ENCODE measurements around the gene CD86.
"Not testable (repeated sequence)": the region's sequence is repeated elsewhere in the genome, so short reads cannot be mapped to it uniquely, and the experiment has no call there.

Gene CD86

GRCh38 chr3:122055215-122055614 lies at the start of gene CD86:
Gene CD86, plus strand, starts transcription at chr3:122055362. Its CDS starts 128 bp downstream, at chr3:122055490.
- DNase-seq = peak in 3 of 56 donors; percentile 7 to 8 (median 8)

GRCh38 chr3:122006267-122006666 lies 48.9 kb upstream of the CD86 start:
- no peak for DNase-seq

DNA sequence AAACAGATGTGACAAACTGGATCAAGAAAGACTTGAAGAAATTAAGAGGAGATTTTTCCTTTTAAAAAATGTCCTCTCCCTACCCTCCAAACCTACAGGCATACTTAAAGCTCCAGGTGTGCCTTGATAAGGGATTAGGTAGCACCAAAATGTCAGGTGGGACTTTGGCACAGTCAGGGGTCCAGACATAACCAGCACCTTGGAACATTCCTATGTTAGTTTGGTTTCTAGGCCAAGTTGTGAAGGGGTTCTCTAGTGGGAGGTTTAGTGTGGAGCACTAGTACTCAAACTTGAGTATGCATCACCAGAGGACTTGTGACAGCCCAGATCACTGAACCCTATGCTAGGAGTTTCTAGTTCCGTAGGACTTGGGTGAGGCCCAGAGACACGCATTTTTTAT lies 47.0 kb upstream of the CD86 start:
- no peak for DNase-seq

- DNase-seq = no peak
These were observed 44.7 kb upstream of the CD86 start for GRCh38 chr3:122010506-122010905.

- no peak for DNase-seq
These were observed 43.8 kb upstream of the CD86 start for GRCh38 chr3:122011396-122011795.

DNA sequence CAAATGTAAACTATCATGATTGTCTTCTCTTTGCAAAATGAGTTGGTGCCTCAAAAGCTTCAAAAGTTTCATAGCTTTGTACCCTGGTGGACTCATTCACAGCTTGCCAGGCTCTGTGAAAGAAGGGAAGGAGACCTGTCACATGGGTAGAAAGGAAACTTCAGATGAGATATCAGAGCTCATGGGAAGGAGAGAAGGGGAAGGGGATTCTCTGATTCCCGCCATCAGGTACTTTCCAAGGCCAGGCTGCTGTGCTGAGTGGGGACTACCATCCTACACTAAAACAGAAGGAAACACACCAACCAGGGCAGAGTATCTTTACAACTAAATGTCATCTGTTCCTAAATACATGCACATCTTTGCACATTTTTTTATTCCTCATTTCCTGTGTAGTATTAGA lies 42.3 kb upstream of the CD86 start:
- DNase-seq = no peak

DNA sequence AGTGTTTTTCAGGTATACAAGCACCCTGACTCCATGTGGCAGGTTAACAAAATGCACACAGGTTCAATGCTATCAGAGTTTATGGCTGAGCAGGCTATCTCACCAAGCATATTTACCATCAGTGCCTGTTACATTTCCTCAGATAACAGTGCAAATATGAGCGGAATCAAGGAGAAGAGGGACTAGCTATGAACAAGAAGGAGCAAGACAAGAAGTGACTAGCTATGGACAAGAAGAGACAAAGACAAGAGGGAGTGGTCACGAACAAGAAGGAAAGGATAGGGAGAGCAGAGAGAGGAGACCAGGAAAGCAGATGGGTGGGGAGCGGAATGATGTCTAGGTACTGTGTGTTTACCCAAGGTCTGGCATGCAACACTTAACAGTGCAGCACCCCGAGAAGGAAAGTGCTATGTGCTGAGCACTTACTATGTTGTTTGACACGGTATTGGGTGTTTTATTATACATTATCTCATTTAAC lies 41.7 kb upstream of the CD86 start:
- no peak for DNase-seq

DNA sequence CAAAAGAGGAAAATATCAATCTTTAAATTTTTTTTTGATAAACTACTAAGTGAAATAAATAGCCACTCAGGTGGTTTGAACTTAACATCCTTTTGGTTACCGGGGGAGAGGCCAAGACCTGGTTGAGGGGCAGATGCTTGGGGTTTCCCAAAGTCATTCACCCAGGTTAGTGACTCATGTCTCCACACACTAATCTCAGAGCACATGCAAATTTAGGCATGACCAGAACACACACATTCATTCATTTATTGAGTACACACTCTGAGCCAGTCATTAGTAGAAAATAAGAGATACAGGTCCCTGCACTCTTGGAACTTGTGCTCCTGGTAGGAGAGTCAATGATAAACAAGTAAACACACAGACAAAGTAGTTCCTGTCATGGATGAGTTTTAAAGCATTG lies 40.4 kb upstream of the CD86 start:
- no peak for DNase-seq

DNA sequence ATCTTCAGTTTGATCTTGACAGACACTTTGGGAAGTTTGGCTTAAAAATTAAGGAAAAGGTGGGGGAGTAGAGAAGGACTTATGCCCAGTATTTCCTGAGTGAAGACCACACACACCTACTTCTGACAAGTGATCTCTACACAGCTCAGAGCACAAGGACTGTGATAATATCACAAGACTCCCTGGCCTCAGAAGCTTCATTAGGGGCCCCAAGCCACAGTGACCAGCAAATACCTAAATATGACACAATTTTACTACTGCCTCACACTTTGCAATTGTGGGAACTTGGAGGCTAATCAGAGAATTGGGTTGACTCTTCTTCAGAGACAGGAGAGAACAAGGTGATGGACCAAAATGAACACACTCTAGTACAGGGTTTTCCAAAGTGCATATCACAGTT lies 35.7 kb upstream of the CD86 start:
- DNase-seq = no peak

DNA sequence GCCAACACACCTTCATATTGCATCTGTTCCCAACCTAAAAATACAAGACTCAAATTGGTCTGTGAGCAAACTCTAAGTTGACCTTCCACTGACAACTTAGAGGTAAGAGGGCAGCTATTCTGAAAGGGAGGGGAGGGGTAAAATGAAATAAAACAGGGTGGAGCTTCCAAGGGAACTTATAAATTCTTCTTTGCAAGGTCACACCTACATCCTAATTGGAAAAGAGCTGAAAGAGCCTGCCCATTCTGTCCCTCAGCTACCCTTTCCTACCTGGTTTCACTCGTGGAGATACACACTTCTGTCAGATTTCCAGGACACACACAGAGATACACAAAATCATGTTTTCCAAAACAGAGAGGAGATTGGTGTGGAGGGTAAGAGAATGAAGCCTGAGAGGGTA lies 34.1 kb upstream of the CD86 start:
- DNase-seq = no peak

DNA sequence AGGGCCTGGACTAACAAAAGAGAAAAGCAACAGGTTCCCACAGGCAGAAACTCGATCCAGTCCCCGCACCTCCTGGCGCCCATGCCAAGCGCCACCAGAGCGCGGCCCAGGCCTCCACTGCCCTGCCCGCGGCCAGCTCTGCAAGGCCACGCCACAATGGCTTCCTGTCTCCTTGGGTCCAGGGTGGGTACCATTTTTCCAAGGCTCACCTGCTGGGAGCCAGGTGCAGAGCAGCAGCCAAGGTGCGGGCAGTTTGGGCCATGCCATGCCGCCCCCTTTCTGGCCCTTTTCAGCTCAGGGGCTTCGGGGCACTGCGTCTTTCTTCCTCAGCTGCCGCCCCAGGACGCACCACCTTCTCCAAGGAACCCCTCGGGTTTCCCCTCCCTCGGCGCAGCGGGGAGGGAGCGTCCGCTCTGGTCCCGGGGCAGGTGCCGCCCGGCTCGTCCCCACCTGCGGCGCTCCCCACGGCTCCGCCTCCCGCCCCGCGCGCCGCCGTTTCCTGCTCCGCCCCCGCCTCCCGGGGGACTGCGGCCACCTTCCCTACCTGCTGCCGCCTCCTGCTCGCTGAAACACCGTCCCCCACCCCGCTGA lies 33.3 kb upstream of the CD86 start, which contains the start of gene ILDR1:
Gene ILDR1, minus strand, starts transcription at position 437 of the 591 bp plus-strand sequence. Its CDS starts 170 bp downstream, at position 267.
- DNase-seq = no peak

DNA sequence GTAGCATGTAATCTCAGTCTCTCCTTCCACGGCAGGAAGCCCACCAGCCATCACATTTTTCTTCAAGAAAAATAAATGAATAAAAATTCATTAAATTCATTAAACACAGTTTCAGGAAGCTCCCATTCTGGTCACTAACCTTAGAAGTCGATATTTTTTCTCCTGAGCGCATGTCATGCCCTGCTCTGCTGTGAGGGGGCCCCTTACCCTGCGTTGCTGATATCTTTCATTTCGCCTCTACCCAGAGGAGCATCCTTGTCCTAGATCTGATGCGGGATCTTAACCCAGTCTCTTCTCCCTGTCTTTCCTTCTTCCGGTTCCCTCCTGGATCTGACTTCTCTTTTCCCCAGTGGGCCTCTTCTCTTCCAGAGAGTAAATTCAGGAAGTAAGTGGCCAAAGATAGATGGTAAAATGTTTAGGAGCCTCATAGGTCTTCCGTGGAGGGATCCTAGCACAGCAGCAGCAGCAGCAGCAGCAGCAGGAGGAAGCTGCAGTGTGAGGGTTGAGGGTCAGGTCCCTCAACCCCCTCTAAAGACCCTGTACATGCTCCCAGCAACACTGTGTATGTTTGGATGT lies 31.7 kb upstream of the CD86 start:
- DNase-seq = no peak

GRCh38 chr3:122024800-122025199 lies 30.4 kb upstream of the CD86 start:
- DNase-seq = no peak

DNA sequence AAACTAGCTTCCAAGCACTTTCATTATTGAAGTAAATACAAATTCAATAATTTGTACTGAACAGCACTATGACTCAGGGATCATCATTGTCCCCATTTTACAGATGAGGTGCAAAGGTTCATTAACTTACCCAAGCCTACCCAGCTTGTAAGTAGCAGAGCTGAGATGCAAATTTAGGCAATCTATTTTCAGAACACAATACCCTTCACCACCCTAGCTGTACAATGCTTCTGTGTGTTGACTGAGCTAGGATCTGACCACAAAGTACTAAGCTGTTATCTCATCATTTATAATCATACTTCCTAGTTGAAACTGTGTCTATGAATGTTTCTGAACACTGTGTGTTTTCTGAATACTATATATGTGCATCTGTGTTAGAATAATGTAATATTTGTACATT lies 29.9 kb upstream of the CD86 start:
- DNase-seq = no peak

- no peak for DNase-seq
These were observed 24.6 kb upstream of the CD86 start for GRCh38 chr3:122030381-122031122.

DNA sequence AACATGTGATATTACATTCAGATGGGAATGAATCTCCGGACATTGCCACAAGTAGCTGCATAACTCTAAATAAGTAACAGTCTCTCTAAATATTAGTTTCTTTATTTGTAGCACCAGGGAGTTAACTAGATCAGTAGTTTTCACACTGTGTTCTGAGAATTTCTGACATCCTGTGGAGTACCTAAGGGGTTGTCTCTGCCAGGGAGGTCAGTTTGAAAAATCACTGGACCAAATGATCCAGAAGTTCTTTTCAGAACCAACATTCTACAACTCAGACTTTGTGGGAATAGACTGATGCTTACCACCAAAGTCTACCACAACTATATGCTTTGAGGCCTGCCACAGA lies 24.1 kb upstream of the CD86 start:
- no peak for DNase-seq

DNA sequence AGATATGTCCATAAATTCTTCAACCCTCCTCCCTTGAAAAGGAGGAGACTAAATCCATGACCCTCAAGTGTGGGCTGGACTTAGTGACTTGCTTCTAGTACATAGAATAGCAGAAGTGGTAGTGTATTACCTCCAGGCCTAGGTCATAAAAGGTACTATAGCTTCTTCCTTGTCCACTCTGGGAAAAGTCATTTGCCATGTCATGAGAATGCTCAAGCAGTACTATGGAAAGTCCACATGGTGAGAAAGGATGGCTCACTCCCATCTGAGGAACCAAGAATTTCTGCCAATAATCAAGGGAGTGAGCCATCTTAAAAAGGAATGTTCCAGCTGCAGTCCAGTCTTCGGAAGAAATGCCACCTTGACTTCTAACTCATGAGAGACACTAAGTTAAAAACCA lies 22.6 kb upstream of the CD86 start:
- no peak for DNase-seq

- no peak for DNase-seq
These were observed 22.1 kb upstream of the CD86 start for GRCh38 chr3:122033023-122033422.

- DNase-seq = not testable (repeated sequence)
These were observed 7.9 kb upstream of the CD86 start for GRCh38 chr3:122047296-122047695.

DNA sequence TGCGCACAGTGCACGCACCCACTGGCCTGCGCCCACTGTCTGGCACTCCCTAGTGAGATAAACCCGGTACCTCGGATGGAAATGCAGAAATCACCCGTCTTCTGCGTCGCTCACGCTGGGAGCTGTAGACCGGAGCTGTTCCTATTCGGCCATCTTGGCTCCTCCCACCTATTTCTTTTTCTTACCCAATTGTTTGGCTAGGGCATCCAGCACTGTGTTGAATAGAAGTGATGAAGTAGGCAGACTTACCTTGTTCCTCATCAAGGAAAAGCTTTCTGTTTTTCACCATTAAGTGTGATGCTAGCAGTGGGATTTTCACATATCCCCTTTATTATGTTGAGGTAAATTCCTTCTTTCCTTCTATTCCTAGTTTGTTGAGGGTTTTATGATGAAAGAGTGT lies 7.4 kb upstream of the CD86 start:
- not testable (repeated sequence) for DNase-seq

DNA sequence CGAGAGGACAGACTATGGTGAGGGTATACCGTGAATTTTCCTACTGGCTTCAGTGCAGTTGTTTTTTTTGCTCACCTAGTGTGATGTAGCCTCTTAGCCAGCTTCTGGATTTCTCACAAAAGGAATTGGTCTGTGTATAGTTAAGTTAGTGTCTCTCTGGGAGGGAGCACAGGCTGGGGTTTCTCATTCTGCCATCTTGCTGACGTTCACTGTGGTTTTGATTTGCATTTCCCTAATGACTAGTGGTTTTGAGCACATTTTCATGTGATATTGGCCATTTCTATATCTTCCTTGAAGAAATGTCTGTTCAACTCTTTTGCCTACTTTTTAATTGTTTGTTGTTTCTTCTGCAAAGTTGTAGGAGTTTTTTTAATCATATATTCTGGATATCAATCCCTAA lies 2.2 kb upstream of the CD86 start:
- no peak for DNase-seq

GRCh38 chr3:122057671-122058070 lies 2.5 kb downstream of the CD86 start:
- no peak for DNase-seq

- no peak for DNase-seq
These were observed 3.1 kb downstream of the CD86 start for GRCh38 chr3:122058294-122058693.

Measured in amygdala (tissue), 56 donors.